Mucosa of descending colon (tissue), 3 donors: ENCODE measurements around the gene PRAMEF4. TPM values are rescaled to one million over a fixed set of nuclear protein-coding genes. Genes with fewer than 3 reads are reported as not detected.
"Not testable (repeated sequence)": the region's sequence is repeated elsewhere in the genome, so short reads cannot be mapped to it uniquely, and the experiment has no call there.

Experiments used
- ATAC-seq: fragments of 200-7000 bp; cut with Tn5 transposase; one replicate; pipeline ENCODE4 v1.9.1; 2020; ENCODE audit warnings: mild to moderate bottlenecking, moderate library complexity
- DNase-seq, 3 donors: peaks; one replicate each; pipeline ENCODE4 v3.0.0-alpha.2; 2020
- H3K36me3 ChIP-seq: fragments of 200-600 bp; one replicate; pipeline ENCODE4 v1.8.0; 2021; ENCODE audit warnings: low read depth, mild to moderate bottlenecking
- H3K4me1 ChIP-seq: fragments of 200-600 bp; one replicate; pipeline ENCODE4 v1.8.0; 2021; ENCODE audit warnings: low read depth, mild to moderate bottlenecking
- H3K4me3 ChIP-seq: fragments of 200-600 bp; one replicate; pipeline ENCODE4 v1.8.0; 2021; ENCODE audit warnings: mild to moderate bottlenecking
- H3K9me3 ChIP-seq: fragments of 200-600 bp; one replicate; pipeline ENCODE4 v1.8.0; 2021; ENCODE audit warnings: mild to moderate bottlenecking
- CTCF ChIP-seq: fragments of 200-600 bp; IDR thresholded peaks from one replicate; pipeline ENCODE4 v1.8.0; 2022; ENCODE audit warnings: antibody characterized with exemption, mild to moderate bottlenecking
- intact Hi-C, 2 donors: fragments of 100-400 bp; cut with DNase I in 1 of 2; cut with micrococcal nuclease in 1 of 2; formaldehyde crosslinking; loops; one replicate each; pipeline versions ENCODE4 v1.11.0 to v1.11.1; 2022; cut with DNase I, micrococcal nuclease
- total RNA-seq, 3 donors: library from RNA; stranded (reverse); fragmentation: NEBNext Ultra II Directional in 2 of 3; extraction: Animal tissue kit (Norgen Biotek cat#: 25700) in 2 of 3; gene quantifications; one replicate each; pipeline versions ENCODE4 v1.2.1 to v1.2.4, GENCODE V29; 2021 to 2023
- donor health status: DM: no; HTN: no; CAD: no; lungs with moderate emphysema.
- donor health status: DM: no; HTN: no; CAD: no.
- donor health status: DM: no; HTN: yes; CAD: no.

The PRAMEF4 gene
- total RNA-seq, 3 donors from 2014 or later = not detected

- intact Hi-C loops = no loop called here
- ATAC-seq = no peak
Observed at GRCh38 chr1:12851779-12852178, 34.2 kb downstream of the PRAMEF4 start.

GRCh38 chr1:12848620-12849019 is 37.4 kb downstream of the PRAMEF4 start, which contains the start of gene HNRNPCL1:
HNRNPCL1 (minus strand) TSS chr1:12848720; CDS start chr1:12848289, 431 bp downstream.
- intact Hi-C loops = not testable (repeated sequence)

More at GRCh38 chr1:12851779-12852178, 34.2 kb downstream of the PRAMEF4 start:
- no peak for TF ChIP-seq CTCF
- Histone ChIP-seq H3K36me3 (no peaks in the 10 kb centered on the region), H3K4me3 (no peak overlapping the region), H3K4me1 (no peaks in the 10 kb centered on the region), H3K9me3 (peaks cover 4% of the 10 kb centered on the region)
- DNase-seq = no peak

GRCh38 chr1:12833251-12833650 is 52.8 kb downstream of the PRAMEF4 start:
- DNase-seq, H3K36me3 ChIP-seq, ATAC-seq, intact Hi-C loops, H3K4me3 ChIP-seq, H3K4me1 ChIP-seq, H3K9me3 ChIP-seq: not testable (repeated sequence)

More at GRCh38 chr1:12848620-12849019, 37.4 kb downstream of the PRAMEF4 start, which contains the start of gene HNRNPCL1:
- not testable (repeated sequence) for H3K36me3 ChIP-seq, H3K4me1 ChIP-seq, H3K4me3 ChIP-seq, H3K9me3 ChIP-seq, DNase-seq, ATAC-seq

GRCh38 chr1:12831310-12831709 is 54.7 kb downstream of the PRAMEF4 start, which contains the start of gene PRAMEF11:
PRAMEF11 (minus strand) TSS chr1:12831410; CDS start chr1:12828789, 2,621 bp downstream.
- H3K9me3 ChIP-seq, H3K4me1 ChIP-seq, DNase-seq, H3K4me3 ChIP-seq, H3K36me3 ChIP-seq, ATAC-seq, intact Hi-C loops: not testable (repeated sequence)

Other genes with a start within 250 kb of the PRAMEF4 start
- gene AADACL4, start 242.1 kb downstream of the PRAMEF4 start, total RNA-seq = not detected
- gene AADACL3, start 170.1 kb downstream of the PRAMEF4 start, total RNA-seq = not detected
- not detected for gene CFAP107, start 140.0 kb downstream of the PRAMEF4 start, total RNA-seq
- not detected for gene PRAMEF12, start 112.5 kb downstream of the PRAMEF4 start, total RNA-seq
- not detected for gene PRAMEF1, start 94.8 kb downstream of the PRAMEF4 start, total RNA-seq
- not detected for gene PRAMEF11, start 54.8 kb downstream of the PRAMEF4 start, total RNA-seq
- gene HNRNPCL1, start 37.5 kb downstream of the PRAMEF4 start, total RNA-seq = not detected
- not detected for gene PRAMEF2, start 29.1 kb downstream of the PRAMEF4 start, total RNA-seq
- gene PRAMEF10, start 12.1 kb upstream of the PRAMEF4 start, total RNA-seq = not detected
- gene PRAMEF7, start 30.4 kb upstream of the PRAMEF4 start, total RNA-seq = not detected
- gene PRAMEF6, start 61.4 kb upstream of the PRAMEF4 start, total RNA-seq = not detected
- gene PRAMEF27, start 170.4 kb upstream of the PRAMEF4 start, total RNA-seq = not detected
- not detected for gene HNRNPCL3, start 174.6 kb upstream of the PRAMEF4 start, total RNA-seq
- gene PRAMEF25, start 184.6 kb upstream of the PRAMEF4 start, total RNA-seq = not detected
- gene HNRNPCL2, start 230.7 kb upstream of the PRAMEF4 start, total RNA-seq = not detected